Measurements from ENCODE around the gene GPR27. TPM values are rescaled to one million over a fixed set of nuclear protein-coding genes. Genes with fewer than 3 reads are reported as not detected.

GPR27 gene
- total RNA-seq, 1 experiment from 2014 or later = 2.5 TPM

DNA sequence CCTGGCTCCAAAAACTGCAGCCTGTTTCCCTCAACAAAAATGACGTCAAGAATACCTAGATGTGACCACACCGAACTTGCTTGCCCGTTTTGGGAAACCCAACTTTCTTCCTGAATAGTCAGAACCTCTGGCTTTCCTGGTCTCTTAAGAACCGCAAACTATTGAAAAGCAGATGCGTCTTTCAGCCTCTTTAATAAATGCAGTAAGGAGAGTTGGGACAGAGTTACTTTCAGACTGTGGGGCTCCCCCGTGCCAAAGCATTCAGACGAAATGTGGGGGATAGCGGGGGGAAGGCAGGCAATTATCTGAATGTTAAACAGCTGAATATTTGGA lies 32.5 kb downstream of the GPR27 start:
- DNase-seq (ENCODE audit: low read depth) = no peak

DNA sequence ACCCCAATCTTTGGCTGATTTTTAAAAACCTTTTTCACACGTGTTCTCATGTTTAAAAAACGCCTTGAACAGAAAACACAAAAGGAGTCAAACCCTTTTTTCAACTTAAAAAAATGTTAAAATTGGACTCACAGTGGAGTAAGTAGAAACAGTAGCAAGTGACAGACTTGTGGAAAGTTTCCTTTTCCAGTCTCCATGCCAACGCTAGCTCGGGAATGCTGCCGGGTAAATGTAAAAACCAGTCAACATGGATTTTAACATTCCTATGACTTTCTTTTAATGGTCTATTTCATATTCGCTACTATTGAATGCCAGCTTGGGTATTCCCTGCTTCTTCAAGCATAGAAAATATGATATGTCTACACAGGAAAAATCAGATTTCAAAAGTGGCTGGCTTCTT lies 32.9 kb downstream of the GPR27 start:
- DNase-seq (ENCODE audit: low read depth) = no peak

DNA sequence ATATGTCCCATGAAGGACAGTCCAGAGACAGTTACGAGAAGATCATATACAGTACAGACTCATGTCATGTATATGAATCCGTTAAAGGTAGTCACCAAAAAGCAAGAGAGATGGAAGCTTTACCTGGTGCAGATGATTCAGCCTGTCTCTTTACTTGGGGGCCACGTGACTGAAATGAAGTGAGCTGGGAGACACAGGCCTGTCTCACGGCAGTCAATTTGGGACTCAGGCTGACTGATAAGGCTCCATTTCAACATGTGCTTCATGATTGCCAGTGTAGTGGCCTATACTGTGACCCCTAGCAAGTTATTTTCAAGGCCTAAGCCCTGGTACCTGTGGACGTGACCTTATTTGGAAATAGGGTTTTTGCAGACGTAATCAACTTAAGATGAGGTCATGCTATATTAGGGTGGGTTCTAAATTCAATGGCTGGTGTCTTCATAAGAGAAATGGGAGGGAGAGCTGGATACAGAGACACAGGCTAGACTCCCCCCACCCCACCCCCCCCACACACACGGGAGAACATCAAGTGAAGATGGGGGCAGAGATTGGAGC lies 34.3 kb downstream of the GPR27 start:
- DNase-seq (ENCODE audit: low read depth) = no peak

DNA sequence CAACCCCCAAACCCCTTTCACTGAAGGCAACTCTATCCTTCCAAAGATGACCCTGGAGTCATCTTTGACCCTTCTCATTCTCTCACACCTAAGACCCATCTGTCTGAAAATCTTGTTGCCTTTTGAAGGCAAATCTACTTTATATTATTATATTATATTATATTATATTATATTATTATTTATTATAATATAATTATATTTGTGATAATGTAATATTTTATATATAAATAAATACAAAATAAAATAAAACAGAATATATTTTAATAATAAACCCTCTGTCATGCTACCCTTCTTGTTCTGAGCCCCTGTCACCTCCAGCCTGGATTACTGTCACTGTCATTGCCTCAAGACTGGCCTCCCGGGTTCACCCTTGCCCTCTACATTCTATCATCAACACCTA lies 36.3 kb downstream of the GPR27 start:
- DNase-seq (ENCODE audit: low read depth) = no peak

DNA sequence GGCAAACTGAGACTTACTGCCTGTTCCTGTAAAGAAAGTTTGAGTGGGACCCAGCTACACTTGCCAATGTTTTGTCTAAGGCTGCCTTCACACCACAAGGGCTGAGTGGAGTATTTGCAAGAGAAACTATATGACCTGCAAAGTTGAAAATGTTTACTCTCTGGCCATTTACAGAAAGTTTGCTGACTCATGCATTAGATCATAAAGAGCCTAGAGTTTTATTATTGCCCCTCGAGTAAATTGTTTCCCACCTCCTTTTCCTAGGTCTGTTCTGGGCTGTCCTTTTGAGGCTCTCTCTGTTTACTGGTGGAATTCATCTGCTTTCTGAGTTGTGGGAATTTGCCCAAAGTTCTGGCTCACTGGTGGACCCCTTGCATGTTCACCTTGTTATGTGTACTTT lies 38.0 kb downstream of the GPR27 start:
- no peak for DNase-seq (ENCODE audit: low read depth)

DNA sequence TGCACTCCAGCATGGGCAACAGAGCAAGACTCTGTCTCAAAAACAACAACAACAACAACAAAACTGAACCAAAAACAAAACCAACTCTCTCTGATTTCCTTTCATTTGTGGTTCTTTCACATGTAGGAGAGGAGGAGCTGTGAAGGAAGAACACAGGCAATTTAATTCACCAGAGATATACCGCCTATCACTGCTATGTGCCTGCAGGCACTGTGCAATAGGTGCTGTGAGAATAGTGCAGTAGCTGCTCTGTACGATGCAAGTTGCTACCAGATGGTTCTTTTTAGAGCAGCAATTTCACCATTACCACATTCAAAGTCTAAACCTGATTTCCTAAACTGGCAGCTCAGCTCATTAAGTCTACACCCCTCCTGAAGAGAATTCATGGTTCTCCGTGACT lies 42.6 kb downstream of the GPR27 start:
- DNase-seq (ENCODE audit: low read depth) = no peak

DNA sequence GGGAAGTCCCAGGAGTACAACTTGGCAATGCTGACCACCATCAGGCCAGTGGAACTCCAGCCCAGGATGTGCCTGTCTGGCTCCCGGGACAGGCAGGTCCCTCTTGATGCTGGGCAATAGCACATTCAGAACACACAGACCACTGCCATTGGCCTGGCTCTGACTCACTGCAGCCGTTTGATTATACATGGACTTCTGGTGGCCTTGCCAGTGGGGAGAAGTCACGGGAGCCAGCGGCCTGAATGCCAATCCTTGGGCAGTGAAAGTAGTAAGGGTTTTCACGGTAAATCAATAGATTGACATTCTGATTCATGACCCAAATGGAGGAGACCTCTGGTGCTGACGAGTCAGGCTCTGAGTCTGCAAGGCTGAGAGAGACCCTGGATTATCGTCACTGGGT lies 43.8 kb downstream of the GPR27 start:
- no peak for DNase-seq (ENCODE audit: low read depth)

DNA sequence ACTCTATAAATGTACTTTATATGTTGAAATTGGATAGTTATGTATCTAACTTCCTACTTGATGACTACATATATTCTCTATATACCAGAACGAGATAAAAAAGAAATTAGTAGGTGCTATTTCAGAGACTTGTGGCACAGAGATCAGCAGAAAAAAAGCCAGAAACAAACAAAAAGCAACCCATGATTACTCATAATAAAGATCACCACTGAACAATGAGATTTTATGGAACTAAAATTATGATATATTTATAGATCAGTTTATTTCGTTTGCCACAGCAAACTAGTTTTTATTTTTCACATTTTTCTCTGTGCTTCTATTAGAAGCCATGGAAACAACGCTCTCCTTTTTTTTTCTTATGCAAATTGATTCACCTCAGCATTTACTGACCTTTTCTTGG lies 46.4 kb downstream of the GPR27 start:
- DNase-seq (ENCODE audit: low read depth) = no peak

DNA sequence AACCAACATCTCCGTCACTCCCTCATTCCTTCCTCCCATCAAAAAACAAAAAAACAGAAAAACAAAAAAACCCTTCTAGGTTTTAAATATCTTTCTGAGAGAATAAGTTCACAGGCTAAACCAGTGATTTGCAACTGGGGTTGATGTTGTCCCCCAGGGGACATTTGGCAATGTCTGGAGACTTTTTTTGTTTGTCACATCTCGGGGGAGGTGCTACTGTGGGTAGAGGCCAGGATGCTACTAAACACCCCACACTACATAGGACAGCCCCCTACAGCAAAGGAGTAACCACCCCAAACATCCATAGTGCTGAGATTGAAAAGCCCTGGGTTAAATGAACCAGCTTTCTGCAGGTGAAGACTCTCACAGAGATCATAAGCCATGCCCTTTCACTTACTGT lies 48.3 kb downstream of the GPR27 start:
- DNase-seq (ENCODE audit: low read depth) = no peak

DNA sequence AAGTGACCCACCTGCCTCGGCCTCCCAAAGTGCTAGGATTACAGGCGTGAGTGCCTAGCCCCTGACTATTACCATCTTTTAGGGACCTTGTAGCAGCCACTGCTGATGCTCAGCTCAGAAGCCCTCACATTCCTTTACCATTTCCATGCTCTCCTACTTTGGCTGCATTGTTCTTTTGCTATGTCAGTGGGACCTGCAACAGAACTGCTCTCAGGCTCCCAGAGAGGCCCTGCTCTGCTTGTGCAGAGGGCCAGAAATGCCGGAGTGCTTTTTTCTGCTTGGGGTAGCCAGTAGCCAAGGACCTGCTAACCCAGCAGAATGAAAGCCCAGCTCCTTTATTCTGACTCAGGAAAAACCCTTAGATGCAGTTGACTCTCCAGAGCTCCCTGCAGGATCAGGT lies 49.6 kb downstream of the GPR27 start:
- DNase-seq (ENCODE audit: low read depth) = no peak

DNA sequence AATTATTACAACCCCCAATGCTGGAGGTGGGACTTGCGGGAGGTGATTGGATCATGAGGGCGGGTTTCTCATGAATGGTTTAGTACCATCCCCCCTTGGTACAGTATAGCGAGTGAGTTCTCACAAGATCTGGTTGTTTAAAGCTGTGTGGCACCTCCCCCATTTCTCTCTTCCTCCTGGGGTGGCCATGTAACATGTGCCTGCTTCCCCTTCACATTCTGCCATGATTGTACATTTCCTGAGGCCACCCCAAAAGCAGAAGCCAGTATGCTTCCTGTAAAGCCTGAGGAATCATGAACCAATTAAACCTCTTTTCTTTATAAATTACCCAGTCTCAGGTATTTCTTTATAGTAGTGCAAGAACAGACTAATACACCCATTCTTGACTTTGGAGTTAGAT lies 51.5 kb downstream of the GPR27 start:
- DNase-seq (ENCODE audit: low read depth) = no peak

DNA sequence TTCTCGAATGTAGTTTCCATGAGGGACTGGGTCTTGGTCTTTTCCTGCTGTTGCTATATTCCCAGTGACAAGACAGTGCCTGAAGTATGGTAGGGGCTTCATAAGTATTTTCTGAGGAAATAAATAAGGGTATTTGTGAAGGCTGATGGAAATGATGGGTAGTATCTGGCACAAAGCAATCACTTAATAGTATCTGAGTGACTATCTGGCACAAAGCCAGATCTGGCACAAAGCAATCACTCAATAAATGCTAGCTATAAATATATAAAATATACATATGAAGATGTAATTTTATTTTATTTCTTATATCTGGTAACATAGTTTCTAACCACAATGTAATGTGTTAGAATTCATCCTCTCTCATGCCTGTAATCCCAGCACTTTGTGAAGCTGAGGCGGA lies 52.0 kb downstream of the GPR27 start:
- no peak for DNase-seq (ENCODE audit: low read depth)

Other genes starting within 250 kb of the GPR27 start
- gene FOXP1, start 170.1 kb upstream of the GPR27 start, total RNA-seq (2014; rRNA removed; shearing (Covaris generic)) = 34.3 and 42.6 TPM in 2 replicates
- gene EIF4E3, start 28.5 kb upstream of the GPR27 start, total RNA-seq (2014; rRNA removed; shearing (Covaris generic)) = 0.83 and 1.7 TPM in 2 replicates
- 1.0 and 1.9 TPM in 2 replicates for gene PROK2, start 31.3 kb downstream of the GPR27 start, total RNA-seq (2014; rRNA removed; shearing (Covaris generic))

All from Daoy (cell line).